GM18868 (cell line): ENCODE results near the gene ABCD1.
"Not testable (repeated sequence)": the region's sequence is repeated elsewhere in the genome, so short reads cannot be mapped to it uniquely, and the experiment has no call there.

ENCODE experiments used
- ATAC-seq: cut with Tn5 transposase; IDR thresholded peaks from one replicate; pipeline ENCODE4 v1.9.1; 2021; ENCODE audit warnings: mild to moderate bottlenecking, moderate library complexity; ENCODE audit not compliant: unreplicated experiment

The ABCD1 gene

GRCh38 chrX:153746991-153747390 lies 22.3 kb downstream of the ABCD1 start:
- ATAC-seq: not testable (repeated sequence)

GRCh38 chrX:153749017-153749416 lies 24.4 kb downstream of the ABCD1 start:
- not testable (repeated sequence) for ATAC-seq

GRCh38 chrX:153750127-153750774 lies 25.6 kb downstream of the ABCD1 start:
- ATAC-seq: no peak

- no peak for ATAC-seq
Observed at GRCh38 chrX:153755136-153755535, 30.5 kb downstream of the ABCD1 start.

- ATAC-seq: no peak
Observed at GRCh38 chrX:153761863-153762262, 37.2 kb downstream of the ABCD1 start.

GRCh38 chrX:153762626-153763173 lies 38.0 kb downstream of the ABCD1 start:
- no peak for ATAC-seq

- ATAC-seq: no peak
Observed at GRCh38 chrX:153763298-153763932, 38.8 kb downstream of the ABCD1 start.

GRCh38 chrX:153763989-153764755 lies 39.5 kb downstream of the ABCD1 start, which contains the start of gene PLXNB3:
Gene PLXNB3, plus strand, starts transcription at chrX:153764249. Its CDS starts 1,287 bp downstream, at chrX:153765536.
- no peak for ATAC-seq

GRCh38 chrX:153764786-153765137 lies 40.1 kb downstream of the ABCD1 start:
- no peak for ATAC-seq

GRCh38 chrX:153765138-153766079 lies 40.8 kb downstream of the ABCD1 start:
- no peak for ATAC-seq

- ATAC-seq: no peak
Observed at GRCh38 chrX:153766098-153766817, 41.6 kb downstream of the ABCD1 start.

- no peak for ATAC-seq
Observed at GRCh38 chrX:153766871-153767673, 42.4 kb downstream of the ABCD1 start.

- ATAC-seq: no peak
Observed at GRCh38 chrX:153767674-153768055, 43.0 kb downstream of the ABCD1 start.

- ATAC-seq: no peak
Observed at GRCh38 chrX:153768311-153769157, 43.9 kb downstream of the ABCD1 start.

GRCh38 chrX:153769158-153769864 lies 44.7 kb downstream of the ABCD1 start:
- ATAC-seq: no peak

GRCh38 chrX:153769865-153770600 lies 45.4 kb downstream of the ABCD1 start:
- no peak for ATAC-seq
